ENCODE measurements around the gene G3BP2. TPM values are rescaled to one million over a fixed set of nuclear protein-coding genes. Genes with fewer than 3 reads are reported as not detected.
A peak's percentile ranks its signal among the peaks of the same experiment; 100 is the strongest.

The G3BP2 gene
- total and polyA plus RNA-seq, 7 experiments from 2014 or later, result 115 to 299 (median 164) TPM

- peaks cover 0 to 7% of the 10 kb centered on the region in 2 donors for H3K4me1 ChIP-seq (ENCODE audit: control insufficient read depth in 2 of 2, insufficient read depth in 2 of 2, low read length in 2 of 2)
- DNase-seq, result no peak
- no peaks in the 10 kb centered on the region for H3K27me3 ChIP-seq (ENCODE audit: control insufficient read depth in 2 of 2, insufficient read depth in 2 of 2, low read length in 2 of 2)
- Mint-ChIP-seq H3K27me3 (peaks cover 0 to 3% (median 0%) of the 10 kb centered on the region in 5 donors), H3K9me3 (no peaks in the 10 kb centered on the region), H3K36me3 (peaks cover 0 to 6% (median 0%) of the 10 kb centered on the region in 5 donors), H3K4me3 (no peak overlapping the region), H3K27ac (no peak overlapping the region), H3K4me1 (peaks cover 6 to 14% (median 11%) of the 10 kb centered on the region in 7 donors)
- no peak overlapping the region for H3K4me3 ChIP-seq (ENCODE audit: low read length)
- intact Hi-C loops (cut with micrococcal nuclease), result loop anchor here (5.0 to 10.0 kb wide), 3 partner anchors 211 to 1523 kb away; partner anchors contain the start of genes CCNG2 (in 1 of the 2) and SCARB2 (in 1 of the 2)
- ChIA-PET POLR2A (no interaction called here), CTCF (no interaction called here)
- no peak overlapping the region for H3K27ac ChIP-seq (ENCODE audit: low read depth, low read length)
- no peak for ATAC-seq
- H3K36me3 ChIP-seq (ENCODE audit: control insufficient read depth in 2 of 3, insufficient read depth in 3 of 3, low read length in 3 of 3), result no peaks in the 10 kb centered on the region
- no peaks in the 10 kb centered on the region for H3K9me3 ChIP-seq (ENCODE audit: control insufficient read depth in 2 of 3, low read length in 3 of 3)
Measured at GRCh38 chr4:75634281-75634680, 38.9 kb downstream of the G3BP2 start.

GRCh38 chr4:75633846-75634245 lies 39.4 kb downstream of the G3BP2 start:
- ChIA-PET CTCF (no interaction called here), POLR2A (interaction anchor here (0.9 kb wide), 1 partner anchor 90 kb away, joined by 3 read pairs; the partner anchor contains the start of gene USO1)
- Mint-ChIP-seq H3K27ac (no peak overlapping the region), H3K4me1 (peaks cover 6 to 17% (median 11%) of the 10 kb centered on the region in 7 donors), H3K36me3 (peaks cover 0 to 4% (median 0%) of the 10 kb centered on the region in 5 donors), H3K27me3 (peaks cover 0 to 7% (median 0%) of the 10 kb centered on the region in 5 donors), H3K4me3 (no peak overlapping the region), H3K9me3 (no peaks in the 10 kb centered on the region)
- no peak for ATAC-seq
- peaks cover 0 to 7% of the 10 kb centered on the region in 2 donors for H3K4me1 ChIP-seq (ENCODE audit: control insufficient read depth in 2 of 2, insufficient read depth in 2 of 2, low read length in 2 of 2)
- no peak overlapping the region for H3K4me3 ChIP-seq (ENCODE audit: low read length)
- no peaks in the 10 kb centered on the region for H3K36me3 ChIP-seq (ENCODE audit: control insufficient read depth in 2 of 3, insufficient read depth in 3 of 3, low read length in 3 of 3)
- no peak for DNase-seq
- no peaks in the 10 kb centered on the region for H3K27me3 ChIP-seq (ENCODE audit: control insufficient read depth in 2 of 2, insufficient read depth in 2 of 2, low read length in 2 of 2)
- intact Hi-C loops (cut with micrococcal nuclease), result loop anchor here (5.0 to 10.0 kb wide), 3 partner anchors 211 to 1523 kb away; partner anchors contain the start of genes CCNG2 (in 1 of the 2) and SCARB2 (in 1 of the 2)
- H3K27ac ChIP-seq (ENCODE audit: low read depth, low read length), result no peak overlapping the region
- no peaks in the 10 kb centered on the region for H3K9me3 ChIP-seq (ENCODE audit: control insufficient read depth in 2 of 3, low read length in 3 of 3)

GRCh38 chr4:75630937-75631329 lies 42.3 kb downstream of the G3BP2 start:
- peaks cover 0 to 4% (median 0%) of the 10 kb centered on the region in 5 donors for H3K36me3 Mint-ChIP-seq
- Histone ChIP-seq H3K4me3 (ENCODE audit: low read length) (peak overlapping the region; percentile 74), H3K9me3 (ENCODE audit: control insufficient read depth in 2 of 3, low read length in 3 of 3) (no peaks in the 10 kb centered on the region), H3K27ac (ENCODE audit: low read depth, low read length) (peak overlapping the region; percentile 73), H3K36me3 (ENCODE audit: control insufficient read depth in 2 of 3, insufficient read depth in 3 of 3, low read length in 3 of 3) (no peaks in the 10 kb centered on the region), H3K27me3 (ENCODE audit: control insufficient read depth in 2 of 2, insufficient read depth in 2 of 2, low read length in 2 of 2) (no peaks in the 10 kb centered on the region), H3K4me1 (ENCODE audit: control insufficient read depth in 2 of 2, insufficient read depth in 2 of 2, low read length in 2 of 2) (peaks cover 0 to 7% of the 10 kb centered on the region in 2 donors)
- H3K4me1 Mint-ChIP-seq, result peaks cover 6 to 18% (median 11%) of the 10 kb centered on the region in 7 donors
- intact Hi-C loops (cut with micrococcal nuclease), result loop anchor here (1.0 to 10.0 kb wide), 11 partner anchors 8 to 1526 kb away; partner anchors contain the start of genes G3BP2 (in 2 of the 2), RCHY1 (in 2 of the 2), THAP6 (in 2 of the 2) and USO1 (in 2 of the 2)
- H3K4me3 Mint-ChIP-seq, result peak overlapping the region; percentile 88 to 97 (median 94)
- H3K9me3 Mint-ChIP-seq, result no peaks in the 10 kb centered on the region
- POLR2A ChIA-PET, result interaction anchor here (1.2 to 2.5 kb wide), 4 partner anchors 34 to 93 kb away, joined by 3 to 11 read pairs (median 4); partner anchors contain the start of genes G3BP2 and USO1
- ATAC-seq (no peak), DNase-seq (no peak)
- CTCF ChIA-PET, result interaction anchor here (1.5 kb wide), 1 partner anchor 93 kb away, joined by 4 read pairs; the partner anchor contains the start of gene USO1
- peak overlapping the region in 8 of 9 donors; percentile 66 to 94 (median 88) for H3K27ac Mint-ChIP-seq
- H3K27me3 Mint-ChIP-seq, result peaks cover 0 to 12% (median 0%) of the 10 kb centered on the region in 5 donors

GRCh38 chr4:75630174-75630936 lies 42.9 kb downstream of the G3BP2 start, which contains the start of gene CDKL2:
TSS of gene CDKL2 (minus strand) at chr4:75630528. CDS start at chr4:75625988, 4,540 bp downstream.
- Histone ChIP-seq H3K27ac (ENCODE audit: low read depth, low read length) (peak within 1 kb of the TSS; percentile 73), H3K9me3 (ENCODE audit: control insufficient read depth in 2 of 3, low read length in 3 of 3) (no peaks in the 10 kb centered on the region), H3K36me3 (ENCODE audit: control insufficient read depth in 2 of 3, insufficient read depth in 3 of 3, low read length in 3 of 3) (no peaks in the 10 kb centered on the region), H3K4me1 (ENCODE audit: control insufficient read depth in 2 of 2, insufficient read depth in 2 of 2, low read length in 2 of 2) (peaks cover 0 to 7% of the 10 kb centered on the region in 2 donors), H3K4me3 (ENCODE audit: low read length) (peak within 1 kb of the TSS; percentile 74), H3K27me3 (ENCODE audit: control insufficient read depth in 2 of 2, insufficient read depth in 2 of 2, low read length in 2 of 2) (no peaks in the 10 kb centered on the region)
- peak; percentile 100 for ATAC-seq
- H3K4me3 Mint-ChIP-seq, result peak within 1 kb of the TSS; percentile 88 to 97 (median 94)
- peaks cover 0 to 4% (median 0%) of the 10 kb centered on the region in 5 donors for H3K36me3 Mint-ChIP-seq
- no peaks in the 10 kb centered on the region for H3K9me3 Mint-ChIP-seq
- peak within 1 kb of the TSS; percentile 66 to 94 (median 86) for H3K27ac Mint-ChIP-seq
- DNase-seq, result peak; percentile 85 to 93 (median 91)
- ChIA-PET CTCF (interaction anchor here (0.9 to 1.5 kb wide), 3 partner anchors 94 to 193 kb away, joined by 3 to 7 read pairs (median 4); partner anchors contain the start of gene USO1), POLR2A (interaction anchor here (0.8 to 2.5 kb wide), 4 partner anchors 43 to 94 kb away, joined by 3 to 11 read pairs (median 4); partner anchors contain the start of genes G3BP2 and USO1)
- peaks cover 6 to 18% (median 11%) of the 10 kb centered on the region in 7 donors for H3K4me1 Mint-ChIP-seq
- intact Hi-C loops (cut with micrococcal nuclease), result loop anchor here (1.0 to 10.0 kb wide), 11 partner anchors 9 to 1527 kb away; partner anchors contain the start of genes G3BP2 (in 2 of the 2), RCHY1 (in 2 of the 2), THAP6 (in 2 of the 2) and USO1 (in 2 of the 2)
- H3K27me3 Mint-ChIP-seq, result peaks cover 0 to 12% (median 0%) of the 10 kb centered on the region in 5 donors

- Mint-ChIP-seq H3K4me3 (peak overlapping the region in 6 of 10 donors; percentile 13 to 97 (median 68)), H3K27me3 (peaks cover 0 to 15% (median 0%) of the 10 kb centered on the region in 5 donors), H3K27ac (peak overlapping the region in 1 of 9 donors; percentile 18), H3K9me3 (no peaks in the 10 kb centered on the region), H3K36me3 (peaks cover 0 to 4% (median 0%) of the 10 kb centered on the region in 5 donors), H3K4me1 (peaks cover 6 to 18% (median 11%) of the 10 kb centered on the region in 7 donors)
- Histone ChIP-seq H3K36me3 (ENCODE audit: control insufficient read depth in 2 of 3, insufficient read depth in 3 of 3, low read length in 3 of 3) (no peaks in the 10 kb centered on the region), H3K4me1 (ENCODE audit: control insufficient read depth in 2 of 2, insufficient read depth in 2 of 2, low read length in 2 of 2) (peaks cover 0 to 7% of the 10 kb centered on the region in 2 donors), H3K9me3 (ENCODE audit: control insufficient read depth in 2 of 3, low read length in 3 of 3) (no peaks in the 10 kb centered on the region), H3K27me3 (ENCODE audit: control insufficient read depth in 2 of 2, insufficient read depth in 2 of 2, low read length in 2 of 2) (no peaks in the 10 kb centered on the region), H3K27ac (ENCODE audit: low read depth, low read length) (no peak overlapping the region), H3K4me3 (ENCODE audit: low read length) (no peak overlapping the region)
- no peak for ATAC-seq
- DNase-seq, result no peak
- POLR2A ChIA-PET, result no interaction called here
- CTCF ChIA-PET, result interaction anchor here (0.6 to 1.5 kb wide), 2 partner anchors 8 to 95 kb away, joined by 4 read pairs; partner anchors contain the start of gene USO1
- intact Hi-C loops (cut with micrococcal nuclease), result no loop called here
Measured at GRCh38 chr4:75629239-75629638, 44.0 kb downstream of the G3BP2 start.

GRCh38 chr4:75623026-75623425 lies 50.2 kb downstream of the G3BP2 start:
- Histone ChIP-seq H3K27ac (ENCODE audit: low read depth, low read length) (no peak overlapping the region), H3K4me3 (ENCODE audit: low read length) (no peak overlapping the region), H3K36me3 (ENCODE audit: control insufficient read depth in 2 of 3, insufficient read depth in 3 of 3, low read length in 3 of 3) (no peaks in the 10 kb centered on the region), H3K9me3 (ENCODE audit: control insufficient read depth in 2 of 3, low read length in 3 of 3) (no peaks in the 10 kb centered on the region), H3K4me1 (ENCODE audit: control insufficient read depth in 2 of 2, insufficient read depth in 2 of 2, low read length in 2 of 2) (no peaks in the 10 kb centered on the region), H3K27me3 (ENCODE audit: control insufficient read depth in 2 of 2, insufficient read depth in 2 of 2, low read length in 2 of 2) (no peaks in the 10 kb centered on the region)
- Mint-ChIP-seq H3K4me1 (no peaks in the 10 kb centered on the region), H3K36me3 (no peaks in the 10 kb centered on the region), H3K4me3 (no peak overlapping the region), H3K27me3 (peaks cover 0 to 7% (median 0%) of the 10 kb centered on the region in 5 donors), H3K27ac (no peak overlapping the region), H3K9me3 (no peaks in the 10 kb centered on the region)
- intact Hi-C loops (cut with micrococcal nuclease), result no loop called here
- ATAC-seq (no peak), DNase-seq (no peak)
- ChIA-PET POLR2A (no interaction called here), CTCF (no interaction called here)
